Embryonic facial prominence (tissue), 1 donor: Measurements from ENCODE around the gene KRTAP17-1.
"Not testable (repeated sequence)": the region's sequence is repeated elsewhere in the genome, so short reads cannot be mapped to it uniquely, and the experiment has no call there.

Experiments
- DNase-seq: peaks from one replicate; pipeline ENCODE4 v3.0.0-alpha.2; 2016; ENCODE audit errors: extremely low spot score

Gene KRTAP17-1

DNA sequence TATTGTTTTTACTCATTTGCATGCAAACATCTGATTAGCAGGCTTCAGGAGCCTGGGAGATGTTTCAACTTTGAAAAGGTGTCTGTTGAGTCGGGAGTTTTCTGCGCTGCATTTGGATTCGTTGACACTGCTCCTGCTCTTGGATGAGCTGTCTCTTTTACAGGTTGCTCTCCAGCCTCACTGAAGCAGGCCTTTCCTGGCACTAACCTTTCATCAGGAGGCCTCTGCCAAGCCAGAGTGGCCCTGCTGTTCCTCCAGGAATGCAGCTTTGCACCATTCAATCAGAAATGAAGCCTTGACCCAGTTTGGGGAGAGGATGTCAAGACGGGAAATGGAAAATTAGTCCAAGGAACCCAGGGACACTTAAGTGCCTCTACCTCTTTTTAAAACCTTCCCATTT is 12.5 kb downstream of the KRTAP17-1 start:
- DNase-seq: no peak

DNA sequence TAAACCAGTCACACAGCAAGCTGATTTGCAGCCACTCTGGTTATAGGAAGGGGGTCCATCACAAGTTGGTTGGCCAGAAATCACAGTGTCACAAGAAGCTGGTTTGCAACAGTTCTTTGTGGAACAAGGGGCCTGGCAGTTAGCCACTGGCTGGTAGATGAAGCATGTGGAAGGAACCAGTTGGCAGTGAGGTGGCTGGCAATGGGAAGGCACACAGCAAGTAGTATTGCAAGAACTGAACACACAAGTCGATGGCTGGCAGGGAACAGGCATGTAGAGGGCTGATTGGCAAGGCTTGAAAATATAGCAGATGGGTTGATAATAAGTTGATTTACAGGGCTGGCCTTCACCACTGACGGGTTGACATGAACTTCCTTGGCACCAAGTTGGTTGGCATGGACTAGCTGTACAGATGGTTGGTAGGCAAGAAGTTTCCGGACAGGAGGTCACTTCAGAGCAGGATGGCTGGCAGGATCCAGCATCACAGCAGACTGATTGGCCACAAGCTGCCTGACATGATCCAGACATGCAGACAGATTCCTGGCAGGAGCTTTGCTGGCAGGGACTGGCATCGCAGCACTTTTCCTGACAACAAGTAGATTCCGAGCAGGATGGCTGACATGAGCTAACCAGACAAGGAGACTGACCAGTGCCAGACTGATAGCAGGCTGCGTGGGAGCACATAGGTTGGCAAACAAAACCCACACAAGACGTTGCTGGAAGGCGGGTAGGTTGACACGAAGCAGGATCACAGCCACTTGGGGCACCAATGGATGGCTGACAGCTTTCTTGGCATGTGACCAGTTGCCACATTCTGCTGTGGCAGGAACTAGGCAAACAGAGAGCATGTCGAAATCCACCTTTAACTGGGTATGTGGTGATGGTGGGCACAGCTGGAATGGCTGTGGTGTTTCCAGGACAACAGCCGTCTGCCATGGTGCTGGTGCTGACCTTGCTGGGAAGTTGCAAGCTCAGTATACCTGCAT is 13.3 kb downstream of the KRTAP17-1 start, which contains the start of gene KRTAP29-1:
TSS of gene KRTAP29-1 (minus strand) at position 936 of the 986 bp plus-strand sequence. CDS start at position 936, 0 bp downstream.
- no peak for DNase-seq

DNA sequence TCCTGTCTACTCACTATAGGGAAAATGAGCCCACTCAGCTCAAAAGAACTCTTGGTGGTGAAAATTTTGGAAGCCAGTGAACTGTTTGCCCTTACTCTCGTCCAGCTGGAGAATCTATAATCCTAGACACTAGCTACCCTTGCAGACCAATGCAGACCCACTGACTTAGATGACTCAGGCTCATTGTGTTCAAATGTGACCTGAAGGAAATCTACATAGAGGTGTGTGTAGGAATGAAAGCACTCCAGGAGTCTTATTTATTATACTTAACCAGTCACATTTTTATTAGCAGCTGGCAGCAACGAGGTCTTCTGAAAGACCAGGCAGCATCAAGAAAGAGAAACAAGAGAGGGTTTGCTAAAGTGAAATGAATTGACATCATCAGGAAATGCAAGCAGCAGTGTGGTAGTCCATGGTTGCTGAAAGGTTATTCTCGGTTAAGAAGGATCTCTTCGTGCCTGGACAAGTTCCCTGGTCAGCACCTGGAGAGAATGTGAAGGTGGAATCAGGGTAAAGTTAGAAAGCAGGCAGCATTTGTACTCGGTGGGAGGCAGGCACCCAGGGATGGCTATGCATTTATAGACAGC is 14.2 kb downstream of the KRTAP17-1 start:
- DNase-seq: no peak

DNA sequence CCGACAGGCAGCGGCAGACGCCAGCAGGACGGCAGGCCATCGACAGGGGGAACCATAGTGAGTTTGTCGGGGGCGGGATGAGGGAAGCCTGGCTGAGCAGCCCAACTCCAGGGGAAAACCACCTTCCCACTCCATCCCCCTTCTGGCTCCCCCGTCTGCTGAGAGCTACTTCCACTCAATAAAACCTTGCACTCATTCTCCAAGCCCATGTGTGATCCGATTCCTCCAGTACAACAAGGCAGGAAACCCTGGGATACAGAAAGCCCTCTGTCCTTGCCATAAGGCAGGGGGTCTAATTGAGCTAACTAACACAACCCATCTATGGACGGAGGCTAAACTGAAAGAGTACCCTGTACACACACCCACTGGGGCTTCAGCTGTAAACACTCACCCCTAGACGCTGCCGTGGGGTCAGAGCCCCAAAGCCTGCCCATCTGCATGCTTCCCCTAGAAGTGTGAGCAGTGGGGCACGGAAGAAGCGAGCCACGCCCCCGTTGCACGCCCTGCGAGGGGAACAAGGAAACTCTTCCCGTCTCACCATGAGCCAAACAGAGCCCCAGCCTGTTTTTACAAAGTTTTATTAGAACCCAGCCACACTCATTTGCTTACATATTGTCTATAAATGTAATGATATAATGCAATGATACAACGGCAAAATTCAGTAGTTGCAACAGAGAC is 16.9 kb downstream of the KRTAP17-1 start:
- DNase-seq: no peak

DNA sequence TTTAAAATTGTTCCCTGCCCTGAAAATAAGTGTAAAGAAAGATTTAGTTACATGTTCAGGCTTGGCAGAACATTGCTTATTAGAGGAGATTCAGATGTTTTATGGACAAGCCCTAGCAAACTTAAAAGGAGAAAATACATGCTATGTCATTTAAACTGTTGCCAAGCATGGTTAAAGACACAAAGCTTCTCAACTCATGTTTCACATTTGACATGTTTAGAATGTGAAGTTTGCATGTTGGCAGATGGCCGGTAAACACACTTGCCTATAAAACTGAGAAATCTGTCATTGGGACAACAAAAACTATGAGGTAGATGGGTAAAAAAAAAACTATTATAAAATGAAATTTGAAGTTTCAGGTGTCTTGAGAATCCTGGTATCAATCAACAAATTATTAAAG is 18.7 kb downstream of the KRTAP17-1 start:
- peak; percentile 8 for DNase-seq

DNA sequence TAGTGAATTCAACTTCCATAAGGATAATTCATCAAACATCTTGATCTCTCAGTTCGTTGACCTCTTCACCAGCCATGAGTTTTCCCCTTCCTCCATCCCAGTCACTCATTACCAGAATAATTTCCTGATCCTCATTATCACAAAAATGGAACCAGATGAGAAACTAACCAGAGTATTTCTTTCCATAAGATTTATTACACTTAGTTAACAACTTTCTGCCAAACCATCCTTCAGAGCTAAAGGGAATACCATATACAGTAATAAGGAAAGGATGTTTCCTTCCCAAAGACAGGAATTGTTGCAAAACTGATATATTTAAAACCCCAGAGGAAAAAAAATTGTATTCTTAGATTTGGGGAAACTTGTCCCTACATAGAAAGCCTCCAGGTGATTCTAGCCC is 21.5 kb downstream of the KRTAP17-1 start:
- DNase-seq: no peak

DNA sequence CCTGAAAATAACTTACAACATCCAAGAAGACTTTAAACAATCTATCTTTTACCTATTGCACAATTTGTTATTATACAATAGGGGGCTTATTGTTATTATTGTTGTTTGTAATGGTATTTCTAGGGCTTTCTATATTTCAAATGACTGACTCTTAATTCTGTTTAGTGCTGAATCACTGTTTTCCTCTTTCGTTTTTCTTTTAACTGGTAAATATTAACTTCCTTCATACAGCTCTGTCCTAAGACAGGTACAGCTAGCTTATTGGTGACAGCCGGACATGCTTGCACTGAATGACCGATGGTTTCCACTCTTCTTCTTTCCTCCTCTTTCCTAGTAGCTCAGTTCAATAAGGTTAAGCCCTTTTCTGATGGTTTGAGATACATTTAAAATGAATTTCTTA is 28.5 kb downstream of the KRTAP17-1 start:
- no peak for DNase-seq

DNA sequence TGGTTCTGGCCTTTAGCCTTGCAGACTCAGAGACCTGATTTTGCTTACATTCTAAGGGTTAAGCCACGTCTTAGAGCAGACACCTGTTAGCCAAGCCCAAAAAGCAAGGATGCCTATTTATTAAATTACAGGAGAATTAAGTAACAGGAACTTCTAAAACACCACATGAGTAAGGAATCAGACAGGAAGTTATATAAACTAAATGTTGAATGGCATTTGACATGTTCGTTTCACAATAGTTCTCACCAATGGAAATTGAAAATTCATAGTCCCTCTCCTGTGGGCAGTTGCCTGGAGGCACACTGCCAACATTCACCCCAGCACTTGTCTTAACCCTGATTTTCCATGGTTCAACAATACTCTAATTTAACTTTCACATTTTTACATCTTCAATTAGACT is 31.0 kb downstream of the KRTAP17-1 start:
- no peak for DNase-seq

DNA sequence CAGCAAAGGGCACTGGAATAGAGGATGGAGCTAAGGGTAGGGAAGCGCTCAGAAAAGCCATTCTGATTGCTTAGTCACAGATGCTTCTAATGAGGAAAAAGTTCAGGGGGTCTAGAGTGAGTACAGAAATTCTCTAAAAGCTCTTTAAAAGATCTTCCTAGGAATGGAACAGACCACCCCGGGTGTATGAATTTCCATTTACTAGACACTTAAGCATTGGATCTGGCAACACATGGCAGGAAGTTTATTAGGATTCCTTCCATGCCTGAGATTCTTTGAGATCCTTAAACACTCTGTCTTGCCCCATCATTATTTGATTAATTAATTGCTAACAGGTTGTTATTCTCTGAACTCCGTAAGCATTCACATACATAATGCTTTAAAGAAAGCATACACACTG is 31.5 kb downstream of the KRTAP17-1 start:
- DNase-seq: no peak

DNA sequence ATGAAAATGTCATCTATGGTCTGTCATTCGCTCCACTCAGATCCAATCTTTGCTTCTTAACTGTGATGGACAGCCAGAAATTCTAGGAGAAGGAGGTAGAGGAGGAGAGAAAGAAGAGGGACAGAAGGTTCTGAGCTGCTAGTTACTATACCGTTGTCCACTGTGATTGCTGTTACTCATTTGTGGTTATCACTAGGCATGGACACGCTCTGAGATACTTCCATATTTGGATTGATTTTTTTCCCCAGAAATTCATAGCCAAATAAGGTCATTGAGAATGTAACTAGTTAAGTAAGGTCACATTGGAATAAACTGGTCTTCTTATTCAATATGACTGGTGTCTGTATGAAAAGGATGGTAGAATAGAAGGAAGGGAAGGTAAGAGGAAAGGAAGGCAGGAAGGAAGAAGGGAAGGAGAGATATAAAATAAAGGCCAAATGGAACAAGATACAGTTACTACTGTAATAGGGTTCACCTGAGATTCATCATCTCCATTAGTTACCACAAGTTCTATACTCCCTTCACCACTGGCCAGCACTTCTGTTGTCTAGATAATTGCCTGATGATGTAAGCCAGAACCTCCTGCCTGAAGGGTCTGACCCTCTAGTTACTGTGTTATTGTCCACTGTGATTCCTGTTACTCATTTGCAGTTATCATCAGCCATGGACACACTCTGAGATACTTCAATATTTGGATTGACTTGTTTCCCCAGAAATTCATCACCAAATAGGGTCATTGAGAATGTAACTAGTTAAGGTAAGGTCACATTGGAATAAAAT is 37.1 kb downstream of the KRTAP17-1 start:
- no peak for DNase-seq

DNA sequence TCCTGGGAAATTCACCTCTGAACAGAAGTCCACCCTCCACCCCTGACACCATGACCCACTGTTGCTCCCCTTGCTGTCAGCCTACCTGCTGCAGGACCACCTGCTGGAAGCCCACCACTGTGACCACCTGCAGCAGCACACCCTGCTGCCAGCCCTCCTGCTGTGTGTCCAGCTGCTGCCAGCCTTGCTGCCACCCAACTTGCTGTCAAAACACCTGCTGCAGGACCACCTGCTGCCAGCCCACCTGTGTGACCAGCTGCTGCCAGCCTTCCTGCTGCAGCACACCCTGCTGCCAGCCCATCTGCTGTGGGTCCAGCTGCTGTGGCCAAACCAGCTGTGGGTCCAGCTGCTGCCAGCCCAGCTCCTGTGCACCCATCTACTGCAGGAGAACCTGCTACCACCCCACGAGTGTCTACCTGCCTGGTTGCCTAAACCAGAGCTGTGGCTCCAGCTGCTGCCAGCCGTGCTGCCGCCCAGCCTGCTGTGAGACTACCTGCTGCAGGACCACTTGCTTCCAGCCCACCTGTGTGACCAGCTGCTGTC is 39.8 kb downstream of the KRTAP17-1 start, which contains the start of gene KRTAP9-7:
TSS of gene KRTAP9-7 (plus strand) at position 51 of the 543 bp plus-strand sequence. CDS start at position 51, 0 bp downstream.
- DNase-seq: not testable (repeated sequence)

DNA sequence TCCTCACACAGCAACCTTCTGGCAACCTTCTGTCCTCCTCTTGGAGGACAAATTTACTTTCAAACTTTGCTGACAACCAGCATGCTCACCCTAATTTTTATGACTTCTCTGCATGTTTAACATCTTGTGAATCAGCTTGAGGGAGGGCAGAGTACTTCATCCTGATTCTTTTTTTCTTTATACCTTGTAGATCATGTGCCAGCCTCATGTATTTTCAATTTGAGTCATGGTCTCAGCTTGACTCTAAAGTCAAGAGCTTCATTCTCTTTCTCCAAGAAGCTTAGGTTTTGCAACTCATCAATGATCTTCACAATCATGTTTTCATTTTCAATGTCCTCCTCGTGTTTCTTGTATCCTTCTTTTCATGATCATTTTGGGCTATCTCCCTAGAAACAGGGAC is 43.7 kb downstream of the KRTAP17-1 start:
- no peak for DNase-seq

DNA sequence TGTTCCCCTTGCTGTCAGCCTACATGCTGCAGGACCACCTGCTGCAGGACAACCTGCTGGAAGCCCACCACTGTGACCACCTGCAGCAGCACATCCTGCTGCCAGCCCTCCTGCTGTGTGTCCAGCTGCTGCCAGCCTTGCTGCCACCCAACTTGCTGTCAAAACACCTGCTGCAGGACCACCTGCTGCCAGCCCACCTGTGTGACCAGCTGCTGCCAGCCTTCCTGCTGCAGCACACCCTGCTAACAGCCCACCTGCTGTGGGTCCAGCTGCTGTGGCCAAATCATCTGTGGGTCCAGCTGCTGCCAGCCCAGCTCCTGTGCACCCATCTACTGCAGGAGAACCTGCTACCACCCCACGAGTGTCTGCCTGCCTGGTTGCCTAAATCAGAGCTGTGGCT is 44.2 kb downstream of the KRTAP17-1 start:
- DNase-seq: not testable (repeated sequence)

DNA sequence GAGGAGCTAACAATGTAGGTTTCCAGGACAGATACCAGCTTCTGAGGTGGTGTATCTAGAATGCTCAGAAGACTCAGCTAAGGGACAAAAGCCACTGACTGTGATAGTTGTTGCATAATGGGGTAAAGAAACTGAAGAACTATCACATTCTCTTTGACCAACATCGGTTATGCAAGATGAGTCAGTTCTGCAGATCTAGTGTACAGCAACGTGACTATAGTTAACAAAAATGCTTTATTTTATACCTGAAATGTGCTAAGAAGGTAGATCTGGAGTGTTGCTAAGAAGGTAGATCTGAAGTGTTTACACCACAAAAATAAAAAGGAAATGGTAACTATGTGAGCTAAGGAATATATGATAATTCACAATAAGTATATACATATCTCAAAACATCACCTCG is 47.8 kb downstream of the KRTAP17-1 start:
- DNase-seq: no peak

DNA sequence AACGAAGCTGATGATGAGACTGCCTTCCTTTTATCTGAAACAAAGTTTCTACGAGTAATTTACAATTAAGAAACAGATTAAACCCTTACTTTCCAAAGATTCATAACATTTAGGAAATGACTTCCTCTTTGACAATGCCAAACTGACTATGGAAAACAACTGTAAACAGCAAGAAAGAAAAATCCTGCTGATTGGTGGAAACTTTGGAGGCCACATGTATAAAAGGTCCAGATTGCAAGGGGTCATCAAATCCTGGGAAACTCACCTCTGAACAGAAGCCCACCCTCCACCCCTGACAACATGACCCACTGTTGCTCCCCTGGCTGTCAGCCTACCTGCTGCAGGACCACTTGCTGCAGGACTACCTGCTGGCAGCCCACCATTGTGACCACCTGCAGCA is 50.4 kb downstream of the KRTAP17-1 start, which contains the start of gene KRTAP9-6:
TSS of gene KRTAP9-6 (plus strand) at position 301 of the 400 bp plus-strand sequence. CDS start at position 301, 0 bp downstream.
- DNase-seq: no peak
